COLO668 (cell line): ENCODE measurements around the gene ZNF501.
A peak's percentile ranks its signal among the peaks of the same experiment; 100 is the strongest.

Experiments
- DNase-seq: peaks from one replicate; lab custom pipeline; 2025; ENCODE audit not compliant: unreplicated experiment; lab: John Stamatoyannopoulos, UW

Gene ZNF501

GRCh38 chr3:44729384-44729910 is at the start of gene ZNF501:
ZNF501 (plus strand) TSS chr3:44729635; CDS start chr3:44734422, 4,787 bp downstream.
- DNase-seq = peak; percentile 63

- no peak for DNase-seq
Observed at GRCh38 chr3:44680921-44681455, 48.4 kb upstream of the ZNF501 start.

- no peak for DNase-seq
Observed at GRCh38 chr3:44682182-44682896, 47.1 kb upstream of the ZNF501 start.

- peak; percentile 86 for DNase-seq
Observed at GRCh38 chr3:44685128-44685800, 44.2 kb upstream of the ZNF501 start.

- no peak for DNase-seq
Observed at GRCh38 chr3:44687898-44688297, 41.5 kb upstream of the ZNF501 start.

- peak; percentile 79 for DNase-seq
Observed at GRCh38 chr3:44712455-44713075, 16.9 kb upstream of the ZNF501 start, which contains the start of gene ZNF502. ZNF502 (plus strand) TSS chr3:44712660; CDS start chr3:44720262, 7,602 bp downstream.

- no peak for DNase-seq
Observed at GRCh38 chr3:44721231-44722102, 8.0 kb upstream of the ZNF501 start.

GRCh38 chr3:44722103-44722401 is 7.4 kb upstream of the ZNF501 start:
- DNase-seq = no peak

GRCh38 chr3:44734646-44735168 is 5.3 kb downstream of the ZNF501 start:
- DNase-seq = no peak

GRCh38 chr3:44761101-44761423 is 31.6 kb downstream of the ZNF501 start:
- no peak for DNase-seq

GRCh38 chr3:44761424-44762169 is 32.2 kb downstream of the ZNF501 start, which contains the start of the genes KIAA1143 and KIF15:
KIAA1143 (minus strand) TSS chr3:44761619; CDS start chr3:44761602, 17 bp downstream.
KIF15 (plus strand) TSS chr3:44761794; CDS start chr3:44761866, 72 bp downstream.
- DNase-seq = peak; percentile 93

GRCh38 chr3:44762170-44762677 is 32.8 kb downstream of the ZNF501 start:
- no peak for DNase-seq

- DNase-seq = no peak
Observed at GRCh38 chr3:44762690-44763089, 33.3 kb downstream of the ZNF501 start.

GRCh38 chr3:44764248-44764647 is 34.8 kb downstream of the ZNF501 start:
- DNase-seq = no peak

- DNase-seq = no peak
Observed at GRCh38 chr3:44771424-44772098, 42.1 kb downstream of the ZNF501 start.

- DNase-seq = no peak
Observed at GRCh38 chr3:44772099-44772442, 42.6 kb downstream of the ZNF501 start.

- DNase-seq = no peak
Observed at GRCh38 chr3:44782891-44783290, 53.5 kb downstream of the ZNF501 start.
